Omental fat pad (tissue), 4 donors: ENCODE measurements around the gene IRX3. TPM values are rescaled to one million over a fixed set of nuclear protein-coding genes. Genes with fewer than 3 reads are reported as not detected.

ENCODE experiments used
- ATAC-seq: fragments of 150-250 bp; one replicate; pipeline ENCODE4 v1.9.1; 2016; ENCODE audit warnings: mild to moderate bottlenecking, moderate library complexity; ENCODE audit not compliant: low FRiP score
- DNase-seq: peaks from one replicate; pipeline ENCODE4 v3.0.0-alpha.2; 2019; ENCODE audit warnings: low spot score
- total RNA-seq, 4 donors: library from RNA; depleted of rRNA; stranded (reverse); fragments of >200 nt; gene quantifications; one replicate each; pipeline ENCODE4 v1.1.0, GENCODE V29; 2016
- TF ChIP-seq, protein P1 (sequence below), 3 donors: fragments of 450-650 bp; IDR thresholded peaks; one replicate each; pipeline ENCODE4 v1.5.1; 2016 to 2017; ENCODE audit warnings: antibody characterized with exemption in 3 of 3, mild to moderate bottlenecking in 3 of 3, moderate library complexity in 2 of 3

Gene IRX3
- total RNA-seq, 4 donors from 2014 or later: 0.37 to 8.2 (median 0.68) TPM

DNA sequence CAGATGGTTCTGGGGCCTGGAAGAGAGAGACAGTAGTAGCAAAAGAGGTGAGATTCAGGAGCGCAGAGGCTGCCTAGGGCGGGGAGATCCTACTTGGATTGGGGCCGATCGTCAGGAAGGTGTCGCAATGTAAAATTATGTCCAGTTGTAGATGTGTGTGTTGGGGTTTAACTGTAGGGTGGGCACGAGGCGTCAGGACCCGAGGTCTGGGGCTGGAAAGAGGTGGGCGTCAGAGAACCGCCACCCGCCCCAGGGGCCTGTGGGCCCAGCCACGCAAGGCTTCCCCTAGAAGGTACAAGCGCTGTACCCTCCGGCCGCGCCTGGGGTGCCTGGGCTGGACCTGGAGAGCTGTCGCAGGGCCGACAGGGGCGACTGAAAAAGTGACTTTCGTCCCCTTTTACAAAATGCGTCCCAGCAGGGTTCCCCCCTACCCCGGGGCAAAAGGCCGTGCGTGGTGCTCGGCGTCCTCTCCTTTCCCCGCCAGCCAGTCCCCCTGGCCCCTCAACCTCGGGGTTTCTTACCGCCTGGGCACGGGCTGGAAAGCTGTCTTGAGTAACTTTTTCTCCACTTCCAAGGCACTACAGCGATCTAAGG lies 2.8 kb downstream of the IRX3 start:
- DNase-seq: no peak
- TF ChIP-seq, protein P1, sequence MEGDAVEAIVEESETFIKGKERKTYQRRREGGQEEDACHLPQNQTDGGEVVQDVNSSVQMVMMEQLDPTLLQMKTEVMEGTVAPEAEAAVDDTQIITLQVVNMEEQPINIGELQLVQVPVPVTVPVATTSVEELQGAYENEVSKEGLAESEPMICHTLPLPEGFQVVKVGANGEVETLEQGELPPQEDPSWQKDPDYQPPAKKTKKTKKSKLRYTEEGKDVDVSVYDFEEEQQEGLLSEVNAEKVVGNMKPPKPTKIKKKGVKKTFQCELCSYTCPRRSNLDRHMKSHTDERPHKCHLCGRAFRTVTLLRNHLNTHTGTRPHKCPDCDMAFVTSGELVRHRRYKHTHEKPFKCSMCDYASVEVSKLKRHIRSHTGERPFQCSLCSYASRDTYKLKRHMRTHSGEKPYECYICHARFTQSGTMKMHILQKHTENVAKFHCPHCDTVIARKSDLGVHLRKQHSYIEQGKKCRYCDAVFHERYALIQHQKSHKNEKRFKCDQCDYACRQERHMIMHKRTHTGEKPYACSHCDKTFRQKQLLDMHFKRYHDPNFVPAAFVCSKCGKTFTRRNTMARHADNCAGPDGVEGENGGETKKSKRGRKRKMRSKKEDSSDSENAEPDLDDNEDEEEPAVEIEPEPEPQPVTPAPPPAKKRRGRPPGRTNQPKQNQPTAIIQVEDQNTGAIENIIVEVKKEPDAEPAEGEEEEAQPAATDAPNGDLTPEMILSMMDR (IDR thresholded peaks at IDR 0.05): no peak
- no peak for ATAC-seq

- no peak for DNase-seq
- no peak for ATAC-seq
- TF ChIP-seq, protein P1 (IDR thresholded peaks at IDR 0.05): no peak
These were observed 3.5 kb downstream of the IRX3 start for GRCh38 chr16:54282928-54283724.

DNA sequence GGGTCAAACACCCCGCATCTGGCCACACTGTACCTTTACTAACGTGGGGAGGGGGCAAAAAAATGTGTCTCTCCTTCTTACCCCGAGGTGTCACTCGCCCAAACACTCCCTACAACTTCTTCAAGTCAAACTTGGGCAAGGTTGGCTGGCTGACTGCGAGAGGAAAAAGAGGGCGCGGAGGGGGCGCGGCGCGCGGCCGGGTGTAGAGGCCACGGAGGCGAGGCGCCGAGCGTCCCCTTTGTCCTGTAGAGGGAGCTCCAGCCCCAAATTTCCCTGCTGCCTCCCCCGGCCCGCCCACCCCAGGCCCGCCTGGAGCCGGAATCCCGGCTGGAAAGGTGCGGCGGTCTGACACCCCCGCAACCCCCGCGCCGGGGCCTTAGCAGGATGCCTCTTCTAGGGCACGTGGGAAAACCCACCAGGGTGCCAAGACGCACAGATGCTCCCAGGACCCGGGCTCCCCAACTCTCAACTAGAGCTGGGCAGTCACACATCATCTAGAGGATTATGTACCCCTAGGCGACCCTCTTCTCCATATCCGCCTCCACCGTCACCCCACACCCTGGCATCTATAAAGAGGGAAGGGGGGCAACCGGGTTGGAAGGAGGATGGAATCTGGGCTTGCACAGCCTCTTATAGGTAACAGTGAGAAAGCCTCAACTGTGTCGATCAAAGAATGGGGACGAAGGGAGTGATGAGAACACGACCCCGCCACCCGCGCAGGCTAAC lies 4.2 kb downstream of the IRX3 start:
- ATAC-seq: no peak
- DNase-seq: no peak
- TF ChIP-seq, protein P1 (IDR thresholded peaks at IDR 0.05): no peak

DNA sequence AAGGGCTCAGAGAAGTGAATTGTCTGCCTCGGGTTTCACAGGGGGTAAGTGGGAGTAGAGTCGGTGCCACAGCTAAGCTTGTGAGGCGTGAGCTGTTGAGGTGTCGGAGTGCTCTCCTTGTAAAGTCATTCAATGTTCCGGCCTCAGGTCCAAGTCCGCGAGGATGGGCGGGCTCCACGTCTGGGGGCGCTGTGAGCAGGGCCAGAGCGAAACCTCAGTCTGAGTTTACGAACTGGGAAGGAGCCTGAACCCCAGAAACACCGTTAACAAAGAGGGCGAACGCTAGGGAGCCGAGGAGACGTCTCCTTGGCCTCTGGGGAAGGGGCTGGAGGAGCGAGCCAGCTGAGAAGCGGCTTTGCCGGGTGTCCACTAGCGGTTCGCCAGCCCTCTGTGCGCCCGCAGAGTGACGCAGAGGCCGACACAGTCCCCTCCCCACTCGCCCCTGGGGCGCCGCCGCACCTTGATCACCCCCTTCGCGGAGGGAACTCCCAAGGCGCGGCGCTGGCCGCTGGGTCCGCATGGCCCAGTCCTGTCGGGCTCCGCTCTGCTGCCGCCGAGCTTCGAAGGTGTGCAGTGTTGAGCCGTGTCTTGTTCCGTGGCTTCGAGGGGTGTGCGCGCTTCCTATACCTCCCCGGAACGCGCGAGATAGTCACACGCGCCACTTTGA lies 4.9 kb downstream of the IRX3 start:
- ATAC-seq (no peak), DNase-seq (no peak)
- TF ChIP-seq, protein P1 (IDR thresholded peaks at IDR 0.05): no peak

- TF ChIP-seq, protein P1 (IDR thresholded peaks at IDR 0.05): no peak
- no peak for DNase-seq
- ATAC-seq: no peak
These were observed 5.8 kb downstream of the IRX3 start for GRCh38 chr16:54280751-54281150.

DNA sequence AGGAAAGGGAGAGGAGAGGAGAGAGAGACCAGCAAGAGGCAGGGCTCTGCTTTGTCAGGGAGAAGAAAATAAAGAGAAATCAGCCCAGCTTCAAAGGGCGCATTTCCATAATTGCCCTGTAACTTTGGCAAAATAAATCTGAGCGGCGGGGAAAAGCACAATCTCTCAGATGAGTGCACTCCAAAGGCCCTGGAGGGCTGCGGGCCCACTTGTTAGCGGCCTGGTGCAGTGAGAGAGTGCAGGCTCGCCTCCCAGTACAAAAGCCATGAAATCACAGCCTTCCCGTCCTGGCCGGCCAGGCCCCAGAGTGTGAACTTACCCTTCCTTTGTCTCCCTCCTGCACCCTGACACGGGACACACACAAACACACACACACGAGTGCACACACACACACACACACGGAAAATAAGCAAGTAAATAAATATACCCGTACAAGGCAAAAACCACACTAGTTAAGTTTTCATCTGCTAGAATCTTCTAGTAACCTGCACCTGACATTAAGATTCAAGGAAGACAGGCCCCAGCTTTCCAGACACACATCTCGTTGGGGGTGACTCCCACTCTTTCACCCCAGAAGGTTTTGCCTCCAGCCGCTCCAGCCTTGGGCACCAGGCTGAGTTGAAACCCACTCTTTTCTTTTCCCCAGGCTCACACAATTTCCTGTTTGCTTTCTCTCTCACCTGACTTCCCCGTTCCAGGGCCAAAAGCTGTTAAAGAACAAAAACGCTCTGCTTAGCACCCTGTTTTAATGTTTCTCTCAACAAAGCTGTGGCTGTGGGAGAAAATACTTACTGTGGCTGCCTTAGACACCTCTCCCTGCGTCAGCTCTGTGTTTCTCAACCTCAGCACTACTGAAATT lies 8.5 kb downstream of the IRX3 start:
- DNase-seq: no peak
- ATAC-seq: no peak
- TF ChIP-seq, protein P1 (IDR thresholded peaks at IDR 0.05): no peak
